GM13977 (cell line): Measurements from ENCODE around the gene FAM156A.
"Not testable (repeated sequence)": the region's sequence is repeated elsewhere in the genome, so short reads cannot be mapped to it uniquely, and the experiment has no call there.

Source experiments
- DNase-seq: peaks from one replicate; pipeline ENCODE4 v3.0.0; 2012; ENCODE audit warnings: low spot score
- CTCF ChIP-seq: IDR thresholded peaks from 2 replicates; pipeline ENCODE4 v1.5.1; 2012; ENCODE audit warnings: mild to moderate bottlenecking, control low read depth; ENCODE audit not compliant: insufficient read depth; ENCODE audit errors: extremely low read depth, missing control alignments
- in situ Hi-C: fragments of 300-500 bp; cut with MboI; formaldehyde crosslinking; loops from one replicate; pipeline ENCODE4 v1.12.0; 2022; ENCODE audit warnings: low sequenced_read_pairs, low pct_unique_long_range_greater_than_20kb, mixed read lengths, inconsistent platforms; ENCODE audit not compliant: unreplicated experiment

The FAM156A gene

GRCh38 chrX:52958113-52958959 lies at the start of gene FAM156A:
FAM156A (minus strand) TSS chrX:52958518; CDS start chrX:52948588, 9,930 bp downstream.
- in situ Hi-C loops, DNase-seq: not testable (repeated sequence)

GRCh38 chrX:53005327-53005726 lies 47.0 kb upstream of the FAM156A start:
- no peak for TF ChIP-seq CTCF
- in situ Hi-C loops: no loop called here

GRCh38 chrX:53004811-53005210 lies 46.5 kb upstream of the FAM156A start:
- no peak for TF ChIP-seq CTCF
- DNase-seq: no peak
- in situ Hi-C loops: no loop called here

More at GRCh38 chrX:53005327-53005726, 47.0 kb upstream of the FAM156A start:
- no peak for DNase-seq

- no peak for DNase-seq
- TF ChIP-seq CTCF: no peak
- in situ Hi-C loops: no loop called here
Measured at GRCh38 chrX:53004038-53004437, 45.7 kb upstream of the FAM156A start.

- no peak for DNase-seq
- in situ Hi-C loops: no loop called here
- TF ChIP-seq CTCF: no peak
Measured at GRCh38 chrX:53003111-53003510, 44.8 kb upstream of the FAM156A start.

GRCh38 chrX:53001958-53002357 lies 43.6 kb upstream of the FAM156A start:
- TF ChIP-seq CTCF: no peak
- in situ Hi-C loops: no loop called here
- DNase-seq: no peak

GRCh38 chrX:53000447-53001135 lies 42.3 kb upstream of the FAM156A start:
- DNase-seq: no peak
- no peak for TF ChIP-seq CTCF
- in situ Hi-C loops: no loop called here
